ENCODE data around the gene PPM1A.

GRCh38 chr14:60199321-60199720 lies 49.7 kb upstream of the PPM1A start:
- no peak for TF ChIP-seq CTCF (conservative IDR thresholded peaks at IDR 0.05 in 1 of 2, IDR thresholded peaks at IDR 0.05 in 1 of 2; ENCODE audit: extremely low read depth in 1 of 2, insufficient read depth in 1 of 2, low read depth in 1 of 2, low read length in 2 of 2)
- TF ChIP-seq EZH2 (IDR thresholded peaks at IDR 0.05; ENCODE audit: borderline replicate concordance, low read length): no peak

Measured in mammary epithelial cell (primary cell).